ENCODE data around the gene AGPAT3. TPM values are rescaled to one million over a fixed set of nuclear protein-coding genes. Genes with fewer than 3 reads are reported as not detected.

Gene AGPAT3
- total and polyA plus RNA-seq, 9 donors, result 11.6 to 42.1 (median 31.9) TPM

DNA sequence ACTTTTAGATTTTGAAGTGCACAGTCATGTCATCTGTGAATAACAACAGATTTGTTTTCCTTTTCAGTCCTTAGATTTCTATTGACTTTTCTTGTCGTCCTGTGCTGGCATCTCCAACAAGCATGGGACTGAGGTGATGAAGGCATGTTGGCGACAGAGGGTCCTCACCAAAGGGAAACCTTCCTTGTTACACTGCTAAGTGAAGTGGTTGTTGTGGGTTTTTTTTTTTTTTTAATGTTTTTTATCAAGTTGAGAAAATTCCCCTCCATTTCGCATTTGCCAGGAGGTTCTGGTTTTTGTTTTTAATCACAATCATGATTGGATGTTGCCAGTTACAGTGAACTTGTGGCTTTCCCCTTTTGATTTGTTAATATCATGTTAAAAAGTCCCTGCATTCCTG, 24.0 kb downstream of the AGPAT3 start:
- H3K4me3 ChIP-seq, result no peak overlapping the region
- peaks cover 9% of the 10 kb centered on the region for H3K4me1 ChIP-seq (ENCODE audit: insufficient read depth)
- WGBS, 3 donors, result 85 to 87% (median 87%) methylated on average over 3 of the region's 3 CpGs
- H3K36me3 ChIP-seq, result no peaks in the 10 kb centered on the region
- no peak overlapping the region for H3K27ac ChIP-seq
- TF ChIP-seq EP300 (IDR thresholded peaks at IDR 0.05), result no peak
- TF ChIP-seq, protein P1, sequence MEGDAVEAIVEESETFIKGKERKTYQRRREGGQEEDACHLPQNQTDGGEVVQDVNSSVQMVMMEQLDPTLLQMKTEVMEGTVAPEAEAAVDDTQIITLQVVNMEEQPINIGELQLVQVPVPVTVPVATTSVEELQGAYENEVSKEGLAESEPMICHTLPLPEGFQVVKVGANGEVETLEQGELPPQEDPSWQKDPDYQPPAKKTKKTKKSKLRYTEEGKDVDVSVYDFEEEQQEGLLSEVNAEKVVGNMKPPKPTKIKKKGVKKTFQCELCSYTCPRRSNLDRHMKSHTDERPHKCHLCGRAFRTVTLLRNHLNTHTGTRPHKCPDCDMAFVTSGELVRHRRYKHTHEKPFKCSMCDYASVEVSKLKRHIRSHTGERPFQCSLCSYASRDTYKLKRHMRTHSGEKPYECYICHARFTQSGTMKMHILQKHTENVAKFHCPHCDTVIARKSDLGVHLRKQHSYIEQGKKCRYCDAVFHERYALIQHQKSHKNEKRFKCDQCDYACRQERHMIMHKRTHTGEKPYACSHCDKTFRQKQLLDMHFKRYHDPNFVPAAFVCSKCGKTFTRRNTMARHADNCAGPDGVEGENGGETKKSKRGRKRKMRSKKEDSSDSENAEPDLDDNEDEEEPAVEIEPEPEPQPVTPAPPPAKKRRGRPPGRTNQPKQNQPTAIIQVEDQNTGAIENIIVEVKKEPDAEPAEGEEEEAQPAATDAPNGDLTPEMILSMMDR (IDR thresholded peaks at IDR 0.05), result no peak
- TF ChIP-seq POLR2A (IDR thresholded peaks at IDR 0.05), result no peak
- no peaks in the 10 kb centered on the region for H3K27me3 ChIP-seq
- H3K9me3 ChIP-seq, result no peaks in the 10 kb centered on the region
- intact Hi-C loops (cut with DNase I), result loop anchor here in 1 of 4 donors (5.0 kb wide), 1 partner anchor 48 kb away; no protein-coding TSS in a partner anchor
- no peak for DNase-seq

DNA sequence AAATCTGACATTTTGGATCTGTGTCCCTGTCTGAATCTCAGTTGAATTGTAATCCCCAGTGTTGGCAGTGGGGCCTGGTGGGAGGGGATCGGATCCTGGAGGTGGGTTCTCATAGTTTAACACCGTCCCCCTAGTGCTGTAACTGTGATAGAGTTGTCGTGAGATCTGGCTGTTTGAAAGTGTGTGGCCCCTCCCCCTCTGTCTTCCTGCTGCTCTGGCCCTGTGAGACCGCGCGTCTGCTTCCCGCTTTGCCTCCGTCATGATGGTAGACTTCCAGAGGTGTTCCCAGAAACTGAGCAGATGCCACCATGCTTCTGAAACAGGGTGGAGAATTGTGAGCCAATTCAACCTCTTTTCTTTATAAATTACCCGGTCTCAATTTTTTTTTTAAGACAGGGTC, 25.0 kb downstream of the AGPAT3 start:
- Histone ChIP-seq H3K4me1 (ENCODE audit: insufficient read depth) (peaks cover under 1% of the 10 kb centered on the region), H3K27ac (no peak overlapping the region), H3K27me3 (no peaks in the 10 kb centered on the region), H3K9me3 (no peaks in the 10 kb centered on the region), H3K36me3 (no peaks in the 10 kb centered on the region), H3K4me3 (no peak overlapping the region)
- intact Hi-C loops (cut with DNase I), result no loop called here
- 91 to 94% (median 93%) methylated on average over 9 of the region's 9 CpGs for WGBS, 3 donors
- peak in 1 of 5 donors; percentile 12 for DNase-seq
- no peak for TF ChIP-seq POLR2A (IDR thresholded peaks at IDR 0.05)

DNA sequence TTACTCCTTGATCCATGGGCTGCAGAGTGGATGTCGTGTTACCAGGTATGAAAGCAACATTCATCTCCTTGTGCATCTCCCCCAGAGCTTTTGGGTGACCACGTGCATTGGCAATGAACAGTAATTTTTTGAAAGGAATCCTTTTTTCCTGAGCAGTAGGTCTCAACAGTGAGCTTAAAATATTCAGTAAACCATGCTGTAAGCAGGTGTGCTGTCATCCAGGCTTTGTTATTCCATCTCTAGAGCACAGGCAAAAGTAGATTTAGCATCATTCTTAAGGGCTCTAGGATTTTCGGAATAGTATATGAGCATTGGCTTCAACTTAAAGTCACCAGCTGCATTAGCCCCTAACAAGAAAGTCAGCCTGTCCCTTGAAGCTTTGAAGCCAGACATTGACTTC, 27.3 kb downstream of the AGPAT3 start:
- TF ChIP-seq, protein P1 (IDR thresholded peaks at IDR 0.05), result no peak
- TF ChIP-seq POLR2A (IDR thresholded peaks at IDR 0.05) (no peak), EP300 (IDR thresholded peaks at IDR 0.05) (no peak)
- DNase-seq, result no peak
- Histone ChIP-seq H3K4me1 (ENCODE audit: insufficient read depth) (no peaks in the 10 kb centered on the region), H3K36me3 (no peaks in the 10 kb centered on the region), H3K4me3 (no peak overlapping the region), H3K27ac (no peak overlapping the region), H3K9me3 (no peaks in the 10 kb centered on the region), H3K27me3 (no peaks in the 10 kb centered on the region)
- intact Hi-C loops (cut with DNase I), result no loop called here
- 95 to 99% (median 97%) methylated on average over 3 of the region's 3 CpGs for WGBS, 3 donors

DNA sequence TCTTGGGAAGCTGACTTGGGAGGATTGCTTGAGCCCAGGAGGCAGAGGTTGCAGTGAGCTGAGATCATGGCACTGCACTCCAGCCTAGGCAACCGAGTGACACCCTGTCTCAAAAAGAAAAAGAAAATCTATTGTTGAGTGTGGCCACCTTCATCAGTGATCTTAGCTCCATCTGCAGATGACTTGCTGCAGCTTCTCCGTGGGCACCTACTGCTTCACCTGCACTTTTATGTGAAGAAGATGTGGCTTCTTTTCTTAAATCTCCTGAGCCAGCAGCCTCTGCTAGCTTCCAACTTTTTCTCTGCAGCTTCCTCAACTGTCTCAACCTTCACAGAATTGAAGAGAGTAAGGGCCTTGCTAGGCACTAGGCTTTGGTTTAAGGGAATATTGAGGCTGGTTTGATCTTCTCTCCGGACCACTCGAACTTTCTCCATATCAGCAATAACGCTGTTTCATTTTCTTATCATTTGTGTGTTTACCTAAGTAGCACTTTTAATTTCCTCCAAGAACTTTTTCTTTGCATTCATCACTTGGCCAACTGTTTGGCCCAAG, 28.0 kb downstream of the AGPAT3 start:
- TF ChIP-seq EP300 (IDR thresholded peaks at IDR 0.05), result no peak
- TF ChIP-seq, protein P1 (IDR thresholded peaks at IDR 0.05), result no peak
- TF ChIP-seq POLR2A (IDR thresholded peaks at IDR 0.05), result no peak
- WGBS, 3 donors, result 88 to 89% (median 89%) methylated on average over 5 of the region's 5 CpGs
- no peaks in the 10 kb centered on the region for H3K36me3 ChIP-seq
- peak in 1 of 5 donors; percentile 12 for DNase-seq
- H3K27me3 ChIP-seq, result no peaks in the 10 kb centered on the region
- no peak overlapping the region for H3K4me3 ChIP-seq
- no peaks in the 10 kb centered on the region for H3K4me1 ChIP-seq (ENCODE audit: insufficient read depth)
- H3K27ac ChIP-seq, result no peak overlapping the region
- H3K9me3 ChIP-seq, result no peaks in the 10 kb centered on the region
- intact Hi-C loops (cut with DNase I), result no loop called here

DNA sequence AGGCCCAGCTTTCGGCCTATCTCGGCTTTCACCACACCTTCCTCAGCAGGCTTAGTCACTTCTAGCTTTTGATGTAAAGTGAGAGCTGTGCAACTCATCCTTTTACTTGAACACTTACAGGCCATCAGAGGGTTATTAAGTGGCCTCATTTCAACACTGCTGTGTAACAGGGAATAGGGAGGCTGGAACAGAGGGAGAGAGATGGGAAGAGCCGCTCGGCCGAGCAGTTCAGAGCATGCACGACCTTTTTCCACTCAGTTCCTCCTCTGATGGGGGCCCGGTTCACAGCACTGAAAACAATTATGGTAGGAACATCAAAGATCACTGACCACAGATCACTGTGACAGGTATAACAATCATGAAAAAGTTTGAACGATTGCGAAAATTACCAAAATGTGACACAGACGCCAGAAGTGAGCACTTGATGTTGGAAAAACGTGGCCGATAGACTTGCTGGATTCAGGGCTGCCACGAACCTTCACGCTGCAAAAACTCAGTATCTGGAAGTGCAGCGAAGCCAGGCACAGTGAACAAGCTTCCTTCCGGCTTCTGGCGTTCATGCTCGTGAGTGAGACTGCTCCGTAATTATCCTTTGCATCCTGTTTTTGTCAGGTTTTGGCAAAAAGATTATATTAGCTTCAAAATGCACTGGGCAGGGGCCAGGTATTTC, 28.6 kb downstream of the AGPAT3 start:
- H3K36me3 ChIP-seq, result no peaks in the 10 kb centered on the region
- DNase-seq, result peak in 1 of 5 donors; percentile 33
- no peaks in the 10 kb centered on the region for H3K27me3 ChIP-seq
- intact Hi-C loops (cut with DNase I), result no loop called here
- no peaks in the 10 kb centered on the region for H3K4me1 ChIP-seq (ENCODE audit: insufficient read depth)
- H3K4me3 ChIP-seq, result no peak overlapping the region
- no peak overlapping the region for H3K27ac ChIP-seq
- no peak for TF ChIP-seq POLR2A (IDR thresholded peaks at IDR 0.05)
- TF ChIP-seq EP300 (IDR thresholded peaks at IDR 0.05), result no peak
- TF ChIP-seq, protein P1 (IDR thresholded peaks at IDR 0.05), result no peak
- no peaks in the 10 kb centered on the region for H3K9me3 ChIP-seq
- 34 to 66% (median 51%) methylated on average over 19 of the region's 19 CpGs for WGBS, 3 donors

All from ovary (tissue), 9 donors.